ENCODE data around the gene CPAMD8. TPM values are rescaled to one million over a fixed set of nuclear protein-coding genes. Genes with fewer than 3 reads are reported as not detected.

Gene CPAMD8
- total and polyA plus RNA-seq, 10 of the 15 experiments (the other 5 are each of a cell fraction or from before 2014, with no cell fraction given) = 0.12 to 0.97 (median 0.25) TPM; not detected in 3

GRCh38 chr19:17021328-17021727 lies 5.3 kb downstream of the CPAMD8 start:
- no peak overlapping the region for H2AFZ ChIP-seq (ENCODE audit: control insufficient read depth, low read depth, low read length)
- H3K36me3 ChIP-seq (ENCODE audit: control insufficient read depth in 2 of 2, insufficient read depth in 2 of 2, low read length in 1 of 2) = no peaks in the 10 kb centered on the region
- 0% methylated on average over 1 of the region's 1 CpG for WGBS (ENCODE audit: insufficient coverage, insufficient replicate concordance, low lambda C conversion rate, missing lambda C conversion rate)
- no peaks in the 10 kb centered on the region for H3K79me2 ChIP-seq (ENCODE audit: control insufficient read depth, insufficient read depth, low read length)
- no TSS peak for BruUV-seq (replicated peaks)
- SMC1A ChIA-PET (ENCODE audit: uncharacterized antibody, unreplicated experiment) = no interaction called here
- RAD21 ChIA-PET (ENCODE audit: unreplicated experiment) = no interaction called here
- H3K27me3 ChIP-seq (replicated peaks in 1 of 2; ENCODE audit: control insufficient read depth in 2 of 2, insufficient read depth in 2 of 2, low read length in 1 of 2) = peaks cover 3 to 9% of the 10 kb centered on the region in 2 experiments; a peak in 3 of 4 replicates
- H4K20me1 ChIP-seq (ENCODE audit: control insufficient read depth, insufficient read depth) = no peaks in the 10 kb centered on the region
- no peak for FAIRE-seq
- no peak overlapping the region for H3K9ac ChIP-seq (ENCODE audit: control insufficient read depth, insufficient read depth, low read length)
- intact Hi-C loops (cut with micrococcal nuclease; ENCODE audit: unreplicated experiment) (no loop called here), in situ Hi-C loops (cut with MboI) (no loop called here)
- H3K4me1 ChIP-seq (ENCODE audit: control insufficient read depth, insufficient read depth, low read length) = no peaks in the 10 kb centered on the region
- no peak for DNase-seq (ENCODE audit: low read depth, low spot score)
- no peak overlapping the region for H3K4me2 ChIP-seq (ENCODE audit: control insufficient read depth, insufficient read depth)
- CTCF ChIA-PET = interaction anchor here (1.0 kb wide), 1 partner anchor 249 kb away, joined by 3 read pairs; no protein-coding TSS in a partner anchor
- TF ChIP-seq HSF1 (IDR thresholded peaks at IDR 0.05; ENCODE audit: low read depth, low read length) (peak; percentile 74; the same call in 1 of the 2 replicates), BMI1 (IDR thresholded peaks at IDR 0.05; ENCODE audit: borderline replicate concordance) (no peak)
- POLR2A ChIA-PET = no interaction called here
- H3K4me3 ChIP-seq = no peak overlapping the region
- H3K27ac ChIP-seq (ENCODE audit: control insufficient read depth, insufficient read depth) = no peak overlapping the region
- no peak for ATAC-seq
- peaks cover 2% of the 10 kb centered on the region; the same call in 2 of the 3 replicates for H3K9me3 ChIP-seq (replicated peaks; ENCODE audit: control insufficient read depth, insufficient read depth, low read length)

- Histone ChIP-seq H3K4me1 (ENCODE audit: control insufficient read depth, insufficient read depth, low read length) (no peaks in the 10 kb centered on the region), H3K79me2 (ENCODE audit: control insufficient read depth, insufficient read depth, low read length) (no peaks in the 10 kb centered on the region), H3K9ac (ENCODE audit: control insufficient read depth, insufficient read depth, low read length) (no peak overlapping the region), H3K9me3 (replicated peaks; ENCODE audit: control insufficient read depth, insufficient read depth, low read length) (peaks cover 2% of the 10 kb centered on the region; the same call in 2 of the 3 replicates), H3K4me3 (no peak overlapping the region), H3K4me2 (ENCODE audit: control insufficient read depth, insufficient read depth) (no peak overlapping the region), H4K20me1 (ENCODE audit: control insufficient read depth, insufficient read depth) (no peaks in the 10 kb centered on the region), H2AFZ (ENCODE audit: control insufficient read depth, low read depth, low read length) (no peak overlapping the region), H3K27ac (ENCODE audit: control insufficient read depth, insufficient read depth) (no peak overlapping the region), H3K36me3 (ENCODE audit: control insufficient read depth in 2 of 2, insufficient read depth in 2 of 2, low read length in 1 of 2) (no peaks in the 10 kb centered on the region), H3K27me3 (replicated peaks in 1 of 2; ENCODE audit: control insufficient read depth in 2 of 2, insufficient read depth in 2 of 2, low read length in 1 of 2) (peaks cover 2 to 5% of the 10 kb centered on the region in 2 experiments; a peak in 3 of 4 replicates)
- 73% methylated on average over 2 of the region's 2 CpGs for WGBS (ENCODE audit: insufficient coverage, insufficient replicate concordance, low lambda C conversion rate, missing lambda C conversion rate)
- ChIA-PET POLR2A (no interaction called here), RAD21 (ENCODE audit: unreplicated experiment) (no interaction called here), CTCF (interaction anchor here (1.0 kb wide), 1 partner anchor 249 kb away, joined by 3 read pairs; no protein-coding TSS in a partner anchor), SMC1A (ENCODE audit: uncharacterized antibody, unreplicated experiment) (no interaction called here)
- in situ Hi-C loops (cut with MboI) (no loop called here), intact Hi-C loops (cut with micrococcal nuclease; ENCODE audit: unreplicated experiment) (no loop called here)
- no peak for FAIRE-seq
- no peak for ATAC-seq
- no TSS peak for BruUV-seq (replicated peaks)
- no peak for DNase-seq (ENCODE audit: low read depth, low spot score)
- TF ChIP-seq BCL3 (IDR thresholded peaks at IDR 0.05; ENCODE audit: borderline replicate concordance, insufficient read depth, low read depth, low read length, poor library complexity, severe bottlenecking) (no peak), NFYB (IDR thresholded peaks at IDR 0.05; ENCODE audit: insufficient read depth, low read depth, low read length) (peak; percentile 70), YBX1 (IDR thresholded peaks at IDR 0.05) (no peak), USF1 (IDR thresholded peaks at IDR 0.05; ENCODE audit: borderline replicate concordance, extremely low read length, insufficient read depth, low read depth, low read length) (peak; percentile 49), E2F8 (IDR thresholded peaks at IDR 0.05; ENCODE audit: low read depth, partially characterized antibody) (no peak)
Observed at GRCh38 chr19:17020823-17021222, 5.8 kb downstream of the CPAMD8 start.

All from GM12878 (cell line).